HS-27A (cell line): ENCODE measurements around the gene GPANK1.

Experiments used
- DNase-seq: peaks from one replicate; pipeline ENCODE4 v3.0.0-alpha.2; 2012; ENCODE audit warnings: low read depth, missing footprints

The GPANK1 gene

DNA sequence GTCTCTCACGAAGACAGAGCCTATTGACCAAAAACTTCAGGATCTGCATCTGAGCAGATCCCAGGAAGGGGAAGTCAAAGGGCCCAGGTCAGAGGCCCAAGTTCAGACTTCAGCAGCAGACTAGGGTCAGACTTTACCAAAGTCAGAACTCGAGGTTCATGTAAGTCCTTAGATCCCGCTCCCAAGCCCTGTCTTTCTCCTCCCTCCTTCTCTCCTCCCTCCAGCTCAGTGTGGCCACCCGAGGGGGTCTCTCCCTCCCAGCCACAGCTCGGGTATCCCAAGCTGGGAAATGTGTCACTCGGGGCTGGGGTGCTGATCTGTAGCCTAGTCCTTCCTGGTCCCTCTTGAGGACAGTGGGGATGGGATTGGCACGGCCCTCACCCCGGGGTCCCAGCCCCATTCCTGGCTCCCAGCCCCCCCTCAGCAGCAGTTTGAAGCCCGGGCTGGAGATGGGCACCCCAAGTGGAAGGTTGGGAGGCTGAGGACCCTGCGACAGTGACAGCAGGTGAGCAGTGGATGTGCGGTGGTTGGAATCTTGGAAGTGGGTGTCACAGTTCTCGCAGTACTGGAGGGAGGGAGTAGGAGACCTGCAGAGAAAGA, 2.6 kb downstream of the GPANK1 start:
- DNase-seq, result no peak

DNA sequence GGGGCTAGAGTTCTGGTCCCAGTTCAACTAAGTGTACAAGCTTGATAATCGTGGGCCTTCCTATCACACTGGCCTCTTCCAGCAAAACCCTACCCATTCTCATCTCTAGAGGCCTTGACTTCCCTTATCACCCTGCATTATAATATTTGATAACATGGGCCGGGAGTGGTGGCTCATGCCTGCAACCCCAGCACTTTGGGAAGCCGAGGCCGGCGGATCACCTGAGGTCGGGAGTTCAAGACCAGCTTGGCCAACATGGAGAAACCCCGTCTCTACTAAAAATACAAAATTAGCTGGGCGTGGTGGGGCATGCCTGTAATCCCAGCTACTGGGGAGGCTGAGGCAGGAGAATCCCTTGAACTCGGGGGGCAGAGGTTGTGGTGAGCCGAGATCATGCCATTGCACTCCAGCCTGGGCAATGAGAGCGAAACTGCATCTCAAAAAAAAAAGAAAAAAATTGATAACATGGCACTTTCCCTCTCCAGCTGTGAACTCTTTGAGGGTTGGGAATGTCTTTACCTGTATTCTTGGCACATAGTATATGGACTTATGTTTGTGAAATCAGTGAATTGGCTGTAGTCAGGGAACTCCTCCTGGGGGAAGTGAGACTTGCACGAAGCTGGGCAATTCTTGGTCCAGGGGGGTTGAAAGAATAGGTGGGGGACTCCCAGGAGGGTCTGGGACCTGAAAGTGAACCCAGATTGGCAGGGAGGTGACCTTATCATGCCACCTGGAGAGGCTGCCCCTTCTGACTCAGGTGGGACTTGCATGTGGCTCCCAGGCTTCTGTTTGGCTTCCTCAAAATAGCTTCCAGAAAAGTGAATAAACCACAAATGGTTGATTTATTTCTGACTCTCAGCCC, 3.3 kb downstream of the GPANK1 start:
- no peak for DNase-seq

DNA sequence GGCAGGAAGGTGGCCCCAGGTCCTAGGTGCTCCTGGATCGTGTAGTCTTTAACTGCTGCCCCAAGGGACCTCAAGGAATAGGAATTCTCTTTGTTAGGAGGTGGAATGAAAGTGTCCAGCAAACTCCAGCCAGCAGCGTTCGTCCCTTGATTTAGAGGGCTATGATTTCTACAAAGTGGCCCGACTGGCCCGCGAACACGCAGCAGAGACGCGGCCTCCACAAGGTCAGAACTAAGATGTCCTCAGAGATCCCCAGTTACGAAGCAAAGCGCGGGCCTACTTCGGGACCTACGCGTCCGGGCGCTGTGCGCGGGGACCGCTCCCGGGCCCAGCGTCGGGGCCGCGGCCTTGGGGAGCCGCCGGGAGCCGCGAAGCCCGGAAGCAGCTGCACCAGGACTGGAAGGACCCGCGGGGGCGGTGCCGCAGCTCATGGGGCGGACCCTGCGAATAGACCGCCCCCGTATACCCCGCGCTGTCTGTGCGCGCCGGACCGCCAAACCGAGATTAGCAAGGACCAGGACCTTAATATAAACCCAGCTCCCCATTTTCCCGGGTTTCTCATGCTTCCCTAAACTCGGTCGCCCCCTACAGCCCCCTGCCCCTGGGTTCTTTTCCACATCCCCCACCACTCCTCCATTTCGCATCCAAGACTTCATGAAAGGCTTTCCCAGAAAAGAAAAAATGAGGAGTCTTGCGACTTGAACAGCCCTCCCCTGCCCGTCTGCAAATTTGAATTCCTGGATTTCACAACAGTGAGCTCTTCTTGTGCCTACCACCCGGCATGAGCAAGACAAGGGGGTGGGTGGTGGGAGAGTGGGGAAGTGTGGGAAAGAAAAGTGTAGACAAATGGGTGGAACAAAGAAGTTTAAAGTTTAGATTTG, 4.2 kb downstream of the GPANK1 start, which contains the start of gene C6orf47:
TSS of gene C6orf47 (minus strand) at position 398 of the 881 bp plus-strand sequence. CDS start 831 bp downstream, outside the sequence.
- no peak for DNase-seq

DNA sequence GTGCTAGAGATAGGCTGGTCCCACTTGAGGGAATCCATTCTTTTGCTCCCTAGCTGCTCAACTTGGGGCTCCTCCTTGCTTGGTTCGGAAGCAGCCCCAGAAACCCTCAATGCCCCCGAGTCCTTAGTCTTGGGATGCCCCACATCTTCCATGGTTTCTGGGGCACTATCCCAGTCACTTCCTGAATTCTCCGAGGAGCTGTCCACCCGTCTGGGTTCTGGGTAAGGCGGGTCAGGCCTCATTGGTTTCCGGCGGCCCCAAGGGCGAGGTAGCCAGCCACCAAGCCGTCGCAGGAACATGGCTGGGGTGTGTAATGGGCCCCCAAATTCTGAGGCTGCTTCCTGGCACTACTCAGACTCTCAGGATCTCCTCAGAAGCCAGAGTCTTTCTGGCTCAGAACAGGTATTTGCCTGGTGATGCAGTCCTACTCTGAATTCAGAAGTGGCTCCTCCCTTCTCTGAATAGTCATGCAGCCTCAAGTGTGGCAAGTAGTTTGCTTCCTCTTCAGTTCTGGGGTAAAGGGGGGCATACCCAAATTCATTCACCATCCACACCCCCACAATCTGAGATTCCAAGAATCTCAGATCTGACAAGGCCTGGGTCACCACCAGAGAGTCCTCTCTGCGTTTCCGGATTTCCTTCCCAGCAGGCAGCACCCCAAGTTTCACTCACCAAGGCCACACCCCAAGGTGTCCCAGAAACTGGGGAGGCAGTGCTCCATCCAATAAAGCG, 5.0 kb downstream of the GPANK1 start:
- no peak for DNase-seq

DNA sequence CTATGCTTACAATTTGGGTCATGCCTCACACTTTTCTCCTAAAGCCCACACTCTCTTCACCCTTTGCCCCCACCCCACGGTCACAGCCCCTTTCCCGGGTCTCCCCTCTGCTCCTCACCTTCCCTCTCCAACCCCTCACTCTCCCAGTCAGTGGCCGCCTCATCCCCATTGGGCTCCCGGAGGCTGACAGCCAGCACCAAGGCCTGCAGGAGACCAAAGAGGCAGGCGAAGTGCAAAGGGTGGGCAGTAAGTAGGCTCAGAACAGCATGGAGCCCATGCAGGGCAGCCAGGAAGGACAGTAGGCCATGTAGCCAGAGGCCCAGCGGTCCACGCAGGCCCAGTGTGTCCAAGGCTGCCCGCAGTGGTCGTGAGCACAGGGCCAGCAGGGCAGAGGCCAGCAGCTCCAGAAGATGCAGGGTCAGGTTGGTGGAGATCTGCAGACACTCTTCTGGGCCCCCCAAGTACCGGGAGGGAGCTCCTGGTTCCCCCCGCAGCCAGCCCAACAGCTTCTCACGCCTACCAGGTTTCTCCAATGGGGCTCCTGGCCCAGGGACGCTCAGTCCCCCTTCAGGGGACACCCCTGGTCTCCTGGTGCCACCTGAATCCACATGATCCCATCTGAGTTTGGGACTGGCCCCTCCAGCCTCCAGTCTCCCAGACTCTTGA, 5.7 kb downstream of the GPANK1 start:
- no peak for DNase-seq

DNA sequence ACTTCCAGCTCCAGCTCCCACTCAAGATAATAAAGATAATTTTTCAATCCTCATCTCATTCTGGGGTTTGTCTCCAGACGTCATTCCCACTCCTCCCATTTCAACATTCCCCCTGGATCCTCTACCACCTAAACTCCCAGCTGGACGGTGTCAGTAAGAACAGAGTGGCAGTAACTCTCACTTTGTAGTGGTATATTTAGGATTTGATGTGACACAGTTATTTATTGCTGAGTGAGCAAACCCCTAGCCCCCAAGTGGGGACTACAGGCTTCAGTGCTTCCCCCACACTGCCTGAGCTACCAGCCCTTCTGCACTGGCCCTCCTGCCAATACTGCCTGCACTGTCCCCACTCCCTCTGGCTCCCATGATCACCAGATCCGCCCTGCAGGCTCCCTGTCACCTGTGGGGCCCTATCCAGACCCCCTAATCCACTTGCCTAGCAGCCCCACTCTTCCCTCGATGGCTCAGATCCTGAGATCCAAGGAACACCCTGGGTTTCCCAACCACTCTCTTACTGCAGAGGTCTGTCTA, 6.6 kb downstream of the GPANK1 start:
- DNase-seq, result no peak

DNA sequence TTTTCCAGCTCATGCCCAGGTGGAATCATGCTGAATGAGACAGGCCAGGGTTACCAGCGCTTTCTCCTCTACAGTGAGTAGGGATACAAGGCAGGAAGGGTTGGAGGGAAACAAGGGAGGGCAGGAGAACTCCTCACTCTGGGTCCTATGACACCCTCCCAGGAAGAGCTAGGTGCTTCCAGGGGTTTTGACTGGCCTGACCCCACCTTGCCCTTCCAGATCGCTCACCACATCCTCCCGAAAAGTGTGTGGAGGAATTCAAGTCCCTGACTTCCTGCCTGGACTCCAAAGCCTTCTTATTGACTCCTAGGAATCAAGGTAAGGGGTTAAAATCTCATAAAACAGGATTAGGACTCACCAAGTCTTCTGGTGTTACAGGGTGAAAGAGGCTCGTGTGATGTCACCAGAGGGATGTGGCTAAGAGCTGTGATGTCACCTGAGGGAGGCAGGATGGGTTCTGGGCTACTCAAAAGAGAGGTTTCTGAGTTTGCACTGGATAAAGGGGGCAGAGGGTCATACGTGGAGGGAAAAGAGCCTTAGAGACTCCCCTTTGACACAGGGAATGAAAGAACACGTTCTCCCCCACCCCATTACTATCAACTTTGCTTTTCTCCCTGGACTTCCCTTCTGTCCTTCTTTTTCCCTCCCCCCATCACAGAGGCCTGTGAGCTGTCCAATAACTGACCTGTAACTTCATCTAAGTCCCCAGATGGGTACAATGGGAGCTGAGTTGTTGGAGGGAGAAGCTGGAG, 7.2 kb downstream of the GPANK1 start:
- no peak for DNase-seq

DNA sequence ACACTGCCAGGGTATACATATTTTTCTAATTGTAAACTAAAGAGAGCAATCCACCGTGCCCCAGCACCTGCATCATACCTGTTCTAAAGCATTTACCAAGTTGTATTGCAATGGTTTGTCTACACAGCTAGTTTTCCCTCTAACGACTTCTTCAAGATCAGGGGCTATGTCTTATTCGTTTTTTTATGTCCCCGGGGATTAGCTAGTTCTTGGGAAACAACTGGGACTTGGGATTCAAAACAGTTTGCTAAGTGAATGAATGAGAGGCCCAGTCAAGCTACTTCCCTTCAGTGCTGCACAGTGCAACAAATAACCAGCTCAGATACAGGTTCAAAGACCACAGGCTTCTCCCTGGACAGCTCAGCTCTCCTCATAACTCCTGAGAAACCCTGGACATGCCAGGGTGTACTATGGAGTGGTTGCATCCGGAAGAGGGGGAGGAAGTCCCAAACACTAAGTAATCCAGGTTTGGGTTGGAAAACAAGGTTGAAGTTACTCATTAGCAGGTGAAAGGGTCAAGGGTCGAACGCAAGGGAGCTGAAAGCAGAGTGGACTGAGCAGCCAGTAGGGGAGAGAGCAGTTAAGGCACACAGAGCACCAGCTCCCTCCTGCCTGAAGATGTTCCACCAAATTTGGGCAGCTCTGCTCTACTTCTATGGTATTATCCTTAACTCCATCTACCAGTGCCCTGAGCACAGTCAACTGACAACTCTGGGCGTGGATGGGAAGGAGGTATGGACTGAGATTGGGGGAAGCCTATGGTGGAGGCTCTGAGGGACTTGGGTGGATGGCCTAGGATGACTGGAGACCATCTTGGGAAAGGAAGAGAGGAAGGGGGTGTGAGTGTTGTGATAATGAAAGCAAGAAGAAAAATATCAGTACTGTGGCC, 9.2 kb downstream of the GPANK1 start, which contains the start of gene APOM:
TSS of gene APOM (plus strand) at position 546 of the 889 bp plus-strand sequence. CDS start at position 619, 73 bp downstream.
- no peak for DNase-seq

DNA sequence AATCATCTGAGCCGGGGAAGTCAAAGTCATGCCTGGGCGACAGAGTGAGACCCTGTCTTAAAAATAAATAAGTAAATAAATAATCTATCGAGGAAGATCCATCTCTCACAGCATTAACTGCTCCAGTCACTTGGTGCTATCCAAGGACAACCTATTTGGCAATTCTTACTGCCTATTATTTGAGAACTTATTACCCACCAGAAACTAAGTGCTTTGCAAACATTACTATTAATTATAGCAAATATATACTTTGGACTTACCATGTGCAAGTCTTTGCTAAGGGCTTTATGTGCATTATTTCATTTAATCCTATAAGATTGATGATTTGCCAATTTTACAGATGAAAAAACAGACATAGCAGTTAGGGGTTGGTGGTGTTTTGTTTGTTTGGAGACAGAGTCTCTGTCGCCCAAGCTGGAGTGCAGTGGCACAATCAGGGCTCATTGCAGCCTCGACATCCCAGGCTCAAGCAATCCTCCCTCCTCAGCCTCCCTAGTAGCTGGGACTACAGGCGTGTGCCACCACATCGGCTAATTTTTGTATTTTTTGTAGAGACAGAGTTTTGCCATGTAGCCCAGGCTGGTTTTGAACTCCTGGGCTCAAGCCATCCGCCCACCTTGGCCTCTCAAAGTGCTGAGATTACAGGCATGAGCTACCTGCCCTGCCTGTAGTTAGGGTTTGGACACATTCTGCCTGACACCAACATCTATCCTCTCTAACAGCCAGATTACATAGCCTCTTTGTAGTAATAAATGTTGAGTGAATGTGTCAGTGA, 10.0 kb downstream of the GPANK1 start:
- no peak for DNase-seq

DNA sequence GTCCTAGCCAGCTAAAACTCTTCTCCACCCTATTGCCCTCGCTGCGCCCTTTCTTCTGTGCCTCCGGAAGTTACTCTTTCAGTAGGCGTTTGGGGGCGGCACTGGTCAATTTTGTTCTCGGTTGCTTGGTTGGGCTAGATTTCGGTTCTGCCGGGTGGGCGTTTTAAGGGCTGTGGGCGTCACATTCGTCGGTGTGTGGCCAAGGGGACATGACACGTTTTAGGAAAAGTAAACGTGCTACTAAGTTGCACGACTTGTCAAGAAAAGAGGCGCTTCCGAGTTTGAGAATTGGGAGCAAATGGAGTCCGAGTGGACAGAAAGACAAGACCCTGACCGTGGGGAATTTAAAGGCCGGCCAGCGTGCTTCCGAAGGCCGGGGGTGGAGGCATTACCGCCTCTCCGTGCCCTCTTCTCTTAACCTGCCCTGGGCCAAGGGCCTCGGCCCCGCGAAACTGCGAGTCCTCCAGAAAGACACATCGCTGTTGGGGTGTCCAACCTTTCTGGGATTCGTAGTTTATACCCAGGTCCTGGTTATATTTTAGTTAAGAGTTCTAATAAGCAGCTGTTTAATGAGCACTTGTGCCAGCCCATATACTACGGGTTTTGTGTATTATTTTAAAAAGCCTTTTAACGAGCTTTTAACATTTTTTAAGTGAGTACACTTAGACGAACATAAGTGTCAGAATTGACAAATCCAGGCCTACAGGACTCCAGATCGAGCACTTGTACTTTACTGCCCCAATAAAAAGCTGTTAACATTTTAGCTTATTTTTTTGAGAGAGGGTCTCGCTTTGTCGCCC, 11.7 kb downstream of the GPANK1 start:
- no peak for DNase-seq

DNA sequence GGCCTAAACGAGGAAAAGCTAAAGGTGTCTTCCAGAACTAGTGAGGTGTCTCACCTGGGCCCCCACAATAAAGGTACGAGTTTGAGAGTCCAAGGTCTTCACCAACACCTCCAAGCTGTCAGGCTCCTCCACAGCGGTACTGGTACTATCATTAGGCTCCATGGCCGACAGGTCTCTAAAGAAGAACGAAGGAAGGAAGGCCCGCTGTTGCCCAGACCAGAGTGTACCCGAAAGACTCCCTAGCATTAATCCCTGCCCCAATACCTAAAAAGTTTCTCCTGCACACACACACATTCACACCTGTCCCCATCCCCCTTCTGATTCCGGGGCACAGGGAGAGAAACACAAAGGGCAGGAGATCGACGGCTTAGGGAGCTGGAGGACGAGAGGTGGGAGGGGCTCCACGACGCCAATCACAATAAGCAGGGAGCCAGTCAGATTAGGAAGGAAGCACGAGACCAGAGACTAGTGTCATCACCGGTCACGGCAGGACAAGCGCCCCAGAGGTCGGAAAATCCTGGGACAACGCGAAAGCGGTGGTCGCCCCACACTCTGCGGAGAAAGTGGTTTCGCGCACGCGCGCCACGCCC, 13.1 kb downstream of the GPANK1 start:
- no peak for DNase-seq

DNA sequence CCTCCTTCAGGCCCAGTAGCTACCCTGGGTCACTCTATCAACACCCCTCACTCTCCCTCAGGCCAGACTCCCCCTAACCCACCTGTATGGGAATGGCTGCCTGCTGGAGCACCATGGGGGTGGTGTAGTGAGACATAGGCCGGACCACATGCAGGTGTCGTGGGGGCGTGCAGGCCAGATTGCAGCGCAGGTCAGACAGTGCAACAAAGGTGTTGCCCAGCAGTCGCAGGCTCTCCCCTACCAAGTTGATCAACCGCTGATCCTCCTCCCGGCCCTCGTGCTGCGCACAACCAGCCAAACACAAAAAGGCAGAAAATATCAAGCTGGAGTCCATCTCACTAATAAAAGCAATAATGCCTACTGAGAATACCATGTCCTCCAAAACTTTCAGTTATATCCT, 19.5 kb downstream of the GPANK1 start:
- DNase-seq, result no peak

DNA sequence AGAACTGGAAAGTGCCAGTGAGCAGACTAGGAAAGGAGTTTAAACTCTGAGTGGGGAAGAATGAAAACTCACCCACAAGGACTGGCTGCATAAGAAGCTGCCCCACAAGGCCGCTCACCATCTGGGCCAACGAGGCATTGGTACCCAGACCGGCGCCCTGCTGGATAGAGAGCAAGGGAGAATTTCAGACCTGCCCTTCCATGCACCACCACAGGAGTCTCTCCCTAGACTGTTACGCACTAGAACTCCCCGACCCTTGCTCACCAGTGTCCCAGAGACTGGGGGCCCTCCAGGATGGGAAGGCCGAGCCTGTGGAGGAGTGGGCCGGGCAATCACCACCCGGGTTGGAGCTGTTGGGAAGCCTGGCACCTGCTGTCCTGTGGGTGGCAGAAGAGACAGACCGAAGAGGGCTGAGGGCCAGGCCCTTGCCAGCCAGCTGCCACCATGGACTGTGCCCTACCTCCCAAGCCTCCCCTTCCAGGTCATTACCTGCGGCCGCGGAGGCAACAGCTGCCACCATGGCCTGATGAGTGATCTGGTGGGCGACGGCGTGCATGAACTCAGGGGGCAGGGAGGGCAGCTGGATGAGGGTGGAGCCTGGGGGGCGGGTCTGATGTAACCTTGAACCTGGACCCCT, 20.9 kb downstream of the GPANK1 start:
- DNase-seq, result no peak

DNA sequence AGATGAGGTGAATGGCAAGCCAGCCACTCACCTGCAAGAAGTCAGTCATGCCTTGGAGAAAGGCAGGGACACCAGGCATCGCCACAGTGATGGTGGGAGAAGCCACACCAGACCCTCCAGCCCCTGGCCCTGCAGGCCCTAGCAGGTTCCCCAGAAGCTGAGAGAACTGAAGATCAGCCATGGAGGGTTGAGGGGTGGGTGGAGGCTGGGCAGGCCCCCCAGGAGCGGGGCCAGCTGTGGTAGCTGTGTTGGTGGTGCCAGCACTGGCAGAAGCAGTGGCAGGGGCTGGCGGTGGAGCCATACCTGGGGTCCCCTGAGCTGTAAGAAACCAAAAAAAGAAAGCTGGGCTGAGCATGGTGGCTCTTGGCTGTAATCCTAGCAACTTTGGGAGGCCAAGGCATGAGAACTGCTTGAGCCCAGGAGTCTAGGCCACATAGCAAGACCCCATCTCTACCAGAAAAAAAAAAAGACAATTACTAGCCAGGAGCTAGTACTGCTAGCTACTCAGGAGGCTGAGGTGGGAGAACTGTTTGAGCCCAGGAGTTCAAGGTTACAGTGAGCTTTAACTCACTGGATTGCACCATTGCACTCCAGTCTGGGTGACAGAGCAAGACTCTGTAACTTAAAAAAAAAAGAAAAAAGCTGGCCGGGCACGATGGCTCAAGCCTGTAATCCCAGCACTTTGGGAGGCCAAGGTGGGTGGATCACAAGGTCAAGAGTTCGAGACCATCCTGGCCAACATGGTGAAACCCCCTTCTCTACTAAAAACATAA, 21.8 kb downstream of the GPANK1 start:
- DNase-seq, result no peak

DNA sequence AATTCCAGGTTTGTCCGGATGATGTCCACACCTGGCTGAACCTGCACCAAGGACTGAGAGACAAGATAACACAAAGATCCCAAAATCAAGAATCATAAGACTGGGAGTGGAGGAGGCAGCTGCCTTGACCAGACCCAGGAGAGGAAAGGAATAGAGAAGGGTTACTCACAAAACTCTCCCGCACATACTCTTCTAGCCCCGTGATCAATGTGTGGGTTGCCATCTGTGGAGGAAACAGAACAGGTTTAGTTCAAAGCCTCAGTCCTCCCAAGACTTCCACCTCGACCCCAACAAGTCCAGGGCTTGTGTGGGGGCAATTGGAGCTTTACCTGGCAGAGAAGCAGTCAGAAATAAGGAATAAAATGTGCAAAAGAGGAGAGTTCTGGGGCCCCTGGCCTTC, 23.4 kb downstream of the GPANK1 start:
- DNase-seq, result no peak

DNA sequence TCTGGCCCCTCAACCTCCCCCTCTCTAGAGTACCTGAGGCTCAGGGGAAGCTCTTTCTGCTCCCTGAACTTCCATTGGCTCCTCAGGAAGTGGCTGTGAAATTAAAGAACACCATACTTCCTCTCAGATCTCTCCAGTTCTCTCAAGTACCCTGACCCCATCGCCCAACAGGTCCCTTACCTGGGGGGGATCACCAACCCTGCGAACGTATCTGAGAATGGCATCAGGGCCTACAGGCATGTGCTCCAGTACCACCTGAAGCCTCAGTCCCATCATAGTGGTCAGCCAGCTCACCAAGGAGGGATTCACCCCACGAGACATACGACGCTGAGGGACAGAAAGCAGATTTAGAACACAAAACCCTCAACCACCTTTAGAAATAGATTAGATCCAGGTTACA, 24.2 kb downstream of the GPANK1 start:
- no peak for DNase-seq
